K562 (cell line): Measurements from ENCODE around the gene ITGB3BP.

ENCODE experiments used
- CBX2 ChIP-seq: fragments of 200-600 bp; sonication (generic); IDR thresholded peaks from one replicate; pipeline ENCODE4 v1.6.1; 2012; ENCODE audit warnings: mild to moderate bottlenecking, low read length, inconsistent platforms; ENCODE audit not compliant: insufficient read depth, poor library complexity, severe bottlenecking
- STAG1 ChIP-seq: sonication (generic); formaldehyde crosslinking; IDR thresholded peaks from 2 replicates; pipeline ENCODE4 v1.5.0; 2020; ENCODE audit warnings: missing genetic modification reagents, borderline replicate concordance
- TF ChIP-seq, protein P1 (sequence below), 3 experiments: IDR thresholded peaks in 2 of 3; conservative IDR thresholded peaks in 1 of 3; 2 replicates each; pipeline ENCODE4 v1.5.1; 2011 to 2012; ENCODE audit warnings: low read length in 3 of 3, mild to moderate bottlenecking in 3 of 3, control low read depth in 2 of 3, improper control_type of control experiment in 1 of 3, inconsistent platforms in 1 of 3, low read depth in 1 of 3, mixed read lengths in 1 of 3, moderate library complexity in 1 of 3; ENCODE audit not compliant: insufficient read depth in 2 of 3
- TF ChIP-seq, protein P2 (sequence below): sonication (generic); formaldehyde crosslinking; IDR thresholded peaks from 2 replicates; pipeline ENCODE4 v1.8.1; 2023; ENCODE audit warnings: mild to moderate bottlenecking, missing genetic modification reagents

DNA sequence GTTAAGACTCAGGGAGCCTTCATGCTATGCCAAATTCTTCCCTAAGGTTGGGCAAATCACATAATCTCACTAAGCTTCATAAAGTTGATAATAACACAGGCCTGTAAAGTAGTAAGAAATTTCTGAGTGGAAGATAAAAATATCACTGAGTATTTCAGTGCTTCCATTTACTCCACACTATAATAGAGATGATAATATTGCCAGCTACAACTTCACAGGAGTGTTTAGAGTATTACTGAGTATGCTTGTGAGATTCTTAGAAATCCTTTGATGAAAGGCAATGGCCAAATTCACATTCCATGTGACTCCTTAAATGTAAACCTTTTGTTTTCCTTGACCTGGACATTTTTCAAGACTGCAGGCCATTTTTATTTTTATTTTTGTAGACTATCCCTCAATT is 10.4 kb downstream of the ITGB3BP start:
- TF ChIP-seq, protein P1, sequence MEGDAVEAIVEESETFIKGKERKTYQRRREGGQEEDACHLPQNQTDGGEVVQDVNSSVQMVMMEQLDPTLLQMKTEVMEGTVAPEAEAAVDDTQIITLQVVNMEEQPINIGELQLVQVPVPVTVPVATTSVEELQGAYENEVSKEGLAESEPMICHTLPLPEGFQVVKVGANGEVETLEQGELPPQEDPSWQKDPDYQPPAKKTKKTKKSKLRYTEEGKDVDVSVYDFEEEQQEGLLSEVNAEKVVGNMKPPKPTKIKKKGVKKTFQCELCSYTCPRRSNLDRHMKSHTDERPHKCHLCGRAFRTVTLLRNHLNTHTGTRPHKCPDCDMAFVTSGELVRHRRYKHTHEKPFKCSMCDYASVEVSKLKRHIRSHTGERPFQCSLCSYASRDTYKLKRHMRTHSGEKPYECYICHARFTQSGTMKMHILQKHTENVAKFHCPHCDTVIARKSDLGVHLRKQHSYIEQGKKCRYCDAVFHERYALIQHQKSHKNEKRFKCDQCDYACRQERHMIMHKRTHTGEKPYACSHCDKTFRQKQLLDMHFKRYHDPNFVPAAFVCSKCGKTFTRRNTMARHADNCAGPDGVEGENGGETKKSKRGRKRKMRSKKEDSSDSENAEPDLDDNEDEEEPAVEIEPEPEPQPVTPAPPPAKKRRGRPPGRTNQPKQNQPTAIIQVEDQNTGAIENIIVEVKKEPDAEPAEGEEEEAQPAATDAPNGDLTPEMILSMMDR (IDR thresholded peaks at IDR 0.05 in 2 of 3, conservative IDR thresholded peaks at IDR 0.05 in 1 of 3; ENCODE audit: insufficient read depth in 2 of 3, low read depth in 1 of 3, low read length in 3 of 3), result no peak
- TF ChIP-seq, protein P2, sequence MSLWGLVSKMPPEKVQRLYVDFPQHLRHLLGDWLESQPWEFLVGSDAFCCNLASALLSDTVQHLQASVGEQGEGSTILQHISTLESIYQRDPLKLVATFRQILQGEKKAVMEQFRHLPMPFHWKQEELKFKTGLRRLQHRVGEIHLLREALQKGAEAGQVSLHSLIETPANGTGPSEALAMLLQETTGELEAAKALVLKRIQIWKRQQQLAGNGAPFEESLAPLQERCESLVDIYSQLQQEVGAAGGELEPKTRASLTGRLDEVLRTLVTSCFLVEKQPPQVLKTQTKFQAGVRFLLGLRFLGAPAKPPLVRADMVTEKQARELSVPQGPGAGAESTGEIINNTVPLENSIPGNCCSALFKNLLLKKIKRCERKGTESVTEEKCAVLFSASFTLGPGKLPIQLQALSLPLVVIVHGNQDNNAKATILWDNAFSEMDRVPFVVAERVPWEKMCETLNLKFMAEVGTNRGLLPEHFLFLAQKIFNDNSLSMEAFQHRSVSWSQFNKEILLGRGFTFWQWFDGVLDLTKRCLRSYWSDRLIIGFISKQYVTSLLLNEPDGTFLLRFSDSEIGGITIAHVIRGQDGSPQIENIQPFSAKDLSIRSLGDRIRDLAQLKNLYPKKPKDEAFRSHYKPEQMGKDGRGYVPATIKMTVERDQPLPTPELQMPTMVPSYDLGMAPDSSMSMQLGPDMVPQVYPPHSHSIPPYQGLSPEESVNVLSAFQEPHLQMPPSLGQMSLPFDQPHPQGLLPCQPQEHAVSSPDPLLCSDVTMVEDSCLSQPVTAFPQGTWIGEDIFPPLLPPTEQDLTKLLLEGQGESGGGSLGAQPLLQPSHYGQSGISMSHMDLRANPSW (CRISPR knock-in tag), result no peak
- TF ChIP-seq STAG1 (CRISPR knock-in tag) (no peak), CBX2 (no peak)
